Measurements from ENCODE around the gene OR2L5. TPM values are rescaled to one million over a fixed set of nuclear protein-coding genes. Genes with fewer than 3 reads are reported as not detected.

Gene OR2L5
- total RNA-seq, 1 experiment from 2014 or later, result not detected

- Mint-ChIP-seq H3K27ac (no peak overlapping the region), H3K36me3 (peaks cover 59% of the 10 kb centered on the region), H3K27me3 (ENCODE audit: low read depth) (peaks cover 16% of the 10 kb centered on the region), H3K4me3 (no peak overlapping the region), H3K4me1 (no peaks in the 10 kb centered on the region), H3K9me3 (peaks cover 71% of the 10 kb centered on the region)
- no peak for TF ChIP-seq ZNF425 (CRISPR knock-in tag; conservative IDR thresholded peaks at IDR 0.05)
- TF ChIP-seq SMAD4 (CRISPR knock-in tag; IDR thresholded peaks at IDR 0.05), result no peak
- TF ChIP-seq AR (CRISPR knock-in tag; IDR thresholded peaks at IDR 0.05), result no peak
- TF ChIP-seq ATF1 (CRISPR knock-in tag; IDR thresholded peaks at IDR 0.05), result no peak
- TF ChIP-seq TEAD1 (CRISPR knock-in tag; IDR thresholded peaks at IDR 0.05), result no peak
- TF ChIP-seq ZMAT4 (CRISPR knock-in tag; IDR thresholded peaks at IDR 0.05), result no peak
- TF ChIP-seq ZNF532 (CRISPR knock-in tag; IDR thresholded peaks at IDR 0.05; ENCODE audit: borderline replicate concordance), result no peak
- TF ChIP-seq RORB (CRISPR knock-in tag; IDR thresholded peaks at IDR 0.05), result no peak
- no peak for TF ChIP-seq ATF6 (CRISPR knock-in tag; IDR thresholded peaks at IDR 0.05)
- no peak for TF ChIP-seq ZNF281 (CRISPR knock-in tag; IDR thresholded peaks at IDR 0.05)
- no peak for TF ChIP-seq ELF4 (CRISPR knock-in tag; IDR thresholded peaks at IDR 0.05; ENCODE audit: low read depth)
- no peak for TF ChIP-seq CDX4 (CRISPR knock-in tag; IDR thresholded peaks at IDR 0.05; ENCODE audit: borderline replicate concordance)
- no peak for TF ChIP-seq ZNF121 (CRISPR knock-in tag; IDR thresholded peaks at IDR 0.05)
- no peak for TF ChIP-seq MLX (CRISPR knock-in tag; IDR thresholded peaks at IDR 0.05)
- no peak for TF ChIP-seq JUN (CRISPR knock-in tag; IDR thresholded peaks at IDR 0.05)
- TF ChIP-seq ZNF512 (CRISPR knock-in tag; IDR thresholded peaks at IDR 0.05; ENCODE audit: borderline replicate concordance), result no peak
- TF ChIP-seq ZNF219 (CRISPR knock-in tag; IDR thresholded peaks at IDR 0.05; ENCODE audit: borderline replicate concordance), result no peak
- no peak for TF ChIP-seq TEAD4 (CRISPR knock-in tag; IDR thresholded peaks at IDR 0.05)
- no peak for TF ChIP-seq ZNF232 (CRISPR knock-in tag; IDR thresholded peaks at IDR 0.05)
- no peak for TF ChIP-seq MAX (CRISPR knock-in tag; IDR thresholded peaks at IDR 0.05)
- ChIA-PET POLR2A (no interaction called here), CTCF (no interaction called here)
- ATAC-seq (no peak), DNase-seq (ENCODE audit: low spot score) (no peak)
Observed at GRCh38 chr1:247998811-247999210, 14.6 kb upstream of the OR2L5 start.

Data from WTC11 (cell line).